ENCODE measurements around the gene CAVIN3. TPM values are rescaled to one million over a fixed set of nuclear protein-coding genes. Genes with fewer than 3 reads are reported as not detected.
"Not testable (repeated sequence)": the region's sequence is repeated elsewhere in the genome, so short reads cannot be mapped to it uniquely, and the experiment has no call there.

CAVIN3 gene
- total RNA-seq, 1 donor from 2014 or later = 365 TPM

- no peak for DNase-seq (ENCODE audit: extremely low read depth, low read depth, low spot score)
Observed at GRCh38 chr11:6326303-6326702, 6.0 kb upstream of the CAVIN3 start.

GRCh38 chr11:6323291-6323905, 3.1 kb upstream of the CAVIN3 start:
- DNase-seq (ENCODE audit: extremely low read depth, low read depth, low spot score) = no peak

GRCh38 chr11:6321961-6322362, 1.7 kb upstream of the CAVIN3 start:
- DNase-seq (ENCODE audit: extremely low read depth, low read depth, low spot score) = no peak

- no peak for DNase-seq (ENCODE audit: extremely low read depth, low read depth, low spot score)
Observed at GRCh38 chr11:6321356-6321755, 1.1 kb upstream of the CAVIN3 start.

- DNase-seq (ENCODE audit: extremely low read depth, low read depth, low spot score) = no peak
Observed at GRCh38 chr11:6319704-6320410, 444 bp downstream of the CAVIN3 start.

- DNase-seq (ENCODE audit: extremely low read depth, low read depth, low spot score) = no peak
Observed at GRCh38 chr11:6319001-6319703, 1.1 kb downstream of the CAVIN3 start.

GRCh38 chr11:6318204-6318603, 2.1 kb downstream of the CAVIN3 start:
- DNase-seq (ENCODE audit: extremely low read depth, low read depth, low spot score) = no peak

- DNase-seq (ENCODE audit: extremely low read depth, low read depth, low spot score) = no peak
Observed at GRCh38 chr11:6315811-6316425, 4.4 kb downstream of the CAVIN3 start.

- no peak for DNase-seq (ENCODE audit: extremely low read depth, low read depth, low spot score)
Observed at GRCh38 chr11:6312106-6312505, 8.2 kb downstream of the CAVIN3 start.

- DNase-seq (ENCODE audit: extremely low read depth, low read depth, low spot score) = no peak
Observed at GRCh38 chr11:6307876-6308275, 12.4 kb downstream of the CAVIN3 start.

GRCh38 chr11:6305297-6305696, 15.0 kb downstream of the CAVIN3 start:
- DNase-seq (ENCODE audit: extremely low read depth, low read depth, low spot score) = no peak

GRCh38 chr11:6303661-6304060, 16.6 kb downstream of the CAVIN3 start:
- no peak for DNase-seq (ENCODE audit: extremely low read depth, low read depth, low spot score)

- DNase-seq (ENCODE audit: extremely low read depth, low read depth, low spot score) = no peak
Observed at GRCh38 chr11:6301096-6301495, 19.2 kb downstream of the CAVIN3 start.

- no peak for DNase-seq (ENCODE audit: extremely low read depth, low read depth, low spot score)
Observed at GRCh38 chr11:6300325-6300724, 20.0 kb downstream of the CAVIN3 start.

GRCh38 chr11:6298605-6299004, 21.7 kb downstream of the CAVIN3 start:
- DNase-seq (ENCODE audit: extremely low read depth, low read depth, low spot score) = no peak

GRCh38 chr11:6297831-6298230, 22.5 kb downstream of the CAVIN3 start:
- DNase-seq (ENCODE audit: extremely low read depth, low read depth, low spot score) = no peak

GRCh38 chr11:6285019-6285418, 35.3 kb downstream of the CAVIN3 start:
- no peak for DNase-seq (ENCODE audit: extremely low read depth, low read depth, low spot score)

- no peak for DNase-seq (ENCODE audit: extremely low read depth, low read depth, low spot score)
Observed at GRCh38 chr11:6284250-6284649, 36.1 kb downstream of the CAVIN3 start.

- no peak for DNase-seq (ENCODE audit: extremely low read depth, low read depth, low spot score)
Observed at GRCh38 chr11:6283453-6284023, 36.8 kb downstream of the CAVIN3 start.

GRCh38 chr11:6280809-6281208, 39.5 kb downstream of the CAVIN3 start:
- DNase-seq (ENCODE audit: extremely low read depth, low read depth, low spot score) = not testable (repeated sequence)

- DNase-seq (ENCODE audit: extremely low read depth, low read depth, low spot score) = no peak
Observed at GRCh38 chr11:6273188-6273587, 47.1 kb downstream of the CAVIN3 start.

All from glomerular endothelial cell (primary cell).